ENCODE data around the gene DIP2A.

- TF ChIP-seq CTCF (IDR thresholded peaks at IDR 0.05; ENCODE audit: poor library complexity) (no peak), EZH2 (IDR thresholded peaks at IDR 0.05; ENCODE audit: borderline replicate concordance) (no peak), EZH2phosphoT487 (IDR thresholded peaks at IDR 0.05; ENCODE audit: low read depth, severe bottlenecking, unreplicated experiment) (no peak)
These were observed 13.6 kb downstream of the DIP2A start for GRCh38 chr21:46472246-46472645.

Data from hepatocyte (in vitro differentiated cells).